Fibroblast of upper back skin (primary cell): ENCODE measurements around the gene CNIH3.

Experiments used
- DNase-seq: peaks from one replicate; pipeline ENCODE4 v3.0.0-alpha.2; 2013

CNIH3 gene

DNA sequence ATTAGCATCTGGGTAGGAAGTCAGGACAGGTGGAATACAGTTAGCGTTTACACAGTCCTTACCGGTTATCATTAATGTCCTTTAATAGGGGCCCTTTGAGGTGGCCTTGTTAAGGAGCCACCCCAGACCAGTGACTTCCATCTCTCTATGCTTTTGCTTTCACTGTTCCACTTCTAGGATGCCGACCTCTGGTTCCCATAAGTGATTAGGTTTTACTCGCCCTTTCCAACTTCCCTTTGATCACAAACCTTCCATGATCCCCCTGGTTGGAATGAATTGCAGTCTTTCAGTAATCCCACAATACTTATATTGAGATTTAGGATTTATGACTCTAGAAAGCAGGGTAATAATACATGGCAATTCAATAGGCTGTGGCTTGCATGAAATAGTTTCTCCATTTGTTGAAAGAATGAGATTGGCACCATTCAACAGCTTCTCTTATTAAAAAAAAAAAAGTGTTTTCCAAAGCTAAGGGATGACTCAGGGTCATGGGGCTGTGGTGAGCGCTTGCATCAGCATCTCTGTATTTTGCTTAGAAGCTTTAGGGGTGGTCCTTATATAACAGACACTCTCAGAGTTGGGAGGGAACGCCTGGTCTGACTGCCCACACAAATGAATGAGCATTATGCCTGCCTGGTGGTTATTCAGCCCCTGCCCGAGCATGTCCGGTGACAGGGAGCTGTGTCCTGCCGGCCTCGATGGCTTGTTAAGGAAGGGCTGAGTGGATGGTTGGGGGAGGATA is 110.5 kb downstream of the CNIH3 start:
- peak; percentile 97 for DNase-seq

DNA sequence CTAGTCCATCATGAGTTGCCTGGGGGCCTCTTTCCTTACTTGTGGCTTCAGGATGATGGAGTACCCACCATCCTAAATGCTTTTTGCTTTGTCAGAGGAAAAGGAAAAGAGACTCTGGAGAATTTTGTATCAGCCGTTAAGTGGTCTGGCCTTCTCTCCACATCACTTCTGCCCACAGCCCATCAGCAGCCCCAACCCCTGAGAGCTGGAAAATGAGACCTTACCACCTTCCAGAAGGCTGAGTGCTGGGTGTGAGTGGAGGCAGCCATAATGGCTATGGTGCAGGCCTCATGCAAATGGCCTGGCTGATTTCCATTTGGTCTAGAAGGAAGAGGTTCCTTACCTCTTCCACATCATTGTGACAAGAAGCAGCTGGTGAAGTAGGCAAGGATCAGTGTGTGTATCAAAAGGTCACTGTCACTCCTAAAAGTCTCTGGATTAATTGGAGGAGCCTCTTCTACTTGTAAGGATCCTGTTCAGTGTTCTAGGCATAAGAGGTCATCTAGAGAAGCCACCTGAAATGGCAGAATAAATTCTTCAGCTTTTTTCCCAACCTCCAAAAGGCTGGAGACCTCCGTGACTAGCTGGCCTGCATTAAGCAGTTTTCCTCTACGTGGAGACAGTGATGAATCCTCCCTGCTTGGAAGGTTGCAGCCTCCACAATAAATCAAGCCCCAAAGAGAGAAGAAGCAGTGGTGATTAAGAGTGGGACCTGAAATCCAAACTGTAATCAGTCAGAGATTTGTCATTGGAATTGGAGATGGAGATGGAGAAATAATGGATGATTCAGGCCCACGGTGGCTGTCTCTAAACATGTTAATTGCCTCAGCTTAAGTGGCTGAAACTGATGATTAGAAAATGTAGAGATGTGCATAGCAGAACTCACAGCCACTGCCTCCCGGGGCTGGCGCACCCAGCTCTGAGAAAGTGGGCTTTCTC is 111.5 kb downstream of the CNIH3 start:
- peak; percentile 91 for DNase-seq

DNA sequence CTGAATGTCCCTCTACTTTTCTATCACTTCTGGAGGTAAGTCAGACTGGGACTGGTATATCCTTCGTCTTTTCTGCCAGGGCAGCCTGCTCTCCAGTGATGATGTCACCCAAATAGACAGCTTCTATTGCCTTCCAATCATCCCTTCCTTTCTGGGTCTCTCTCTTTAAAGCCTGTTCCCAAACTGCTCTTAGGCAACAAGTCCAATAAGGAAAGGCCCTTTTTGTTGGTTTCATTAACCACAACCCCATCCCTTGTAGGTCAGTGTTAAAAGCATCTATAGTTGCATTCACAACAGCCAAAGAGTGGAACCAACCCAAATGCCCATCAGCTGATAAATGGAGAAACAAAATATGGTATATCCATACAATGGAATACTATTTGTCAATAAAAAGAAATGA is 114.4 kb downstream of the CNIH3 start:
- DNase-seq: peak; percentile 25

DNA sequence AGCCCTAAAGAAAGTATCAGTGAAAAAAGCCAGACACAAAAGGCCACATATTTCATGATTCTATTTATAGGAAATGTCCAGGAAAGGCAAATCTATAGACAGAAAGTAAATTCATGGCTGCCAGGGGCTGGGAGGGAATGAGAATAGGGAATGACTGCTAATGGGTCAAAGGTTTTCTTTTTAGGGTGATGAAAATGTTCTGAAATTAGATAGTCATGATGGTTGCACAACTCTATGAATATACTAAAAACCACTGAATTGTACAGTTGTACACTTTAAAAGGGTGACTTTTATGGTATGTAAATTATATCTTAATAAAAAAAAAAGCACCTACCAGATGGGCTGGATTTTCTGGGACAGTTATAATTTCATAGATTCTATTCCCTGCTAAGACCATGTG is 114.8 kb downstream of the CNIH3 start:
- DNase-seq: peak; percentile 79

DNA sequence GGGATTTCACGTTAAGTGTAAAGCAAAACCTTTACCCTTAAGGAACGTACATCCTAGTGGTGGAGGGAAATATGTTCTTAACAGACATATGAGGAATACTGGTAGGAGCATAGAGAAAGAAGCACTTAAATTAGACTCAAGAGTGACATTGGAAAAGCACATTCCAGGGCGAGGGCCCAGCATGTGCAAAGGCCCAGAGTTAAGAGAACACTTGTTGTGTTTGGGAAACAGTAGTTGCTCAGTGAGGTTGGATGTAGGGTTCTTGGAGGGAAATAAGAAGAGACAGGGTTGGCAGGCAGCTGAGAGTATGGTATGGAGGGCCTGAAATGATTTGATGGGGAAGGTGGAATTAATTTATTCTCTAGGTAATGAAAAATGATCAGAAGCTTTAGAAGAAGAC is 115.5 kb downstream of the CNIH3 start:
- no peak for DNase-seq

DNA sequence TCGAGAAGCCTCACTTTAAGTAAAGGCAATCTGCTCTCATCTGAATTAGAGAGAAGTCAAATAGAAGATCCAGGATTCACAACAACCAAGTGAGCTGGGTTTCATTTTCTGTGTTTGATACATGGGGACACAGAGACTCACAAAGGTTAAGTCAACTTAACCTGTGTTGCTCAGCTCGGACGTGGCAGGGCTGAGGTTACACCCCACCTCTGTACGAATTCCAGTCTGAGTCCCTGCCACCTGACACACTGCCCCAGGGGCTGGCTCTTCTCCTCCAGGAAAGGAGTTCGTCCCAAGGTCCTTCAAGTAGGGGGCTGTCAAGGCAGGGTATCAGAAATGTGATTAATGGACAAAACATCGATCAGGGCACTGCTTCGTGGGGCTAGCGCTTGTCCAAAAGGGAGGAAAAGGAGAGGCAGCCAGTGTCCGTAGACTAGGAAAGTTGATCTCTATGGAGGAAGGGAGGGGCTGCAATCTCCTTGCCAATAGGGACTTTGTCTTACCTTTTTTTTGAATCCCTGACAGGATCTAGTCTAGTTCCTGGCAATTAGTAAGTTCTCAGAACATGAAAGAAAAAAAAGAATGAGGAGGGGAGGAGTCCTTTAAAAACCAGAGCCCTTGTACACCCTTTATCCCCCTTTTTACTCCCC is 116.4 kb downstream of the CNIH3 start:
- DNase-seq: no peak

DNA sequence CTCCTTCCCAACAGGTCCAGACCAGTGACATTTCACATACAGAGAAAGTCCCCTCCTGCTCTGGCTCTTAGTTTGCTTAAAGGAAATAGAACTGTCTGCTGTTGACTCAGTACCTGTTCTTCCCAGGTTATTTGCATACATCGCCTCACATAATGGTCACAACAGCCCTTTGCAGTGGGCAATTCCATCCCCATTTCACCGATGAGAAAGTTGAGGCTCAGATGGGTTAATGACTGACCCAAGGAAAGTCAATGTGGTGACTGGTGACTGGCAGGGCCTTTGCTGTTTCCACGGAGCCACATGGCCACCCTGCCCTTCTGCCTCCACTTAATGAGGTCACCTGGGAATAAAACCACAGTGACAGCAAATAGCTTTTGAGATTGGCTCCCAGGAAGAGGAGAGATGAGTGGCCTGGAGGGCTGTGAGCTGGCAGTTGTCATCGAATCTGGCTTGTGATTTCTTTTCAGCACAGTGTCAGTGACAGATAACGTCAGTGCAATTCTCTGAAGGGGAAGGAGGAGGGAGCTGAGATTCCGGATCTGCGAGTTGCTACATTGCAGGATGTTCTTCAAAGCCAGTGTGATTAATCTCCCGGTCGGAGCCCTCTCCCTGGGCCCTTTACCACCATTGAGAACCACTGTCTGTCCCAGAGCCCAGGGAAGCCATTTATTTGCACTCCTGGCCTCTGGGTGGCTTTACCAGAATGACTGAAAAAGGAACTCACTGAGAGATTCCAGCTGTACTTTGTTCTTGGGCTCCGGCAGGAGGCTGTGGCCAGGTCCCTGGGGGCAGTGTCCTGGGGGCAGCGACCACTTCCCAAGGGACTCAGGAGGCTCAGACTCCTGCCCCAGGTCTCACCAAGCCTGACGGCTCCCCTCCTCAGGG is 117.2 kb downstream of the CNIH3 start:
- DNase-seq: peak; percentile 33

DNA sequence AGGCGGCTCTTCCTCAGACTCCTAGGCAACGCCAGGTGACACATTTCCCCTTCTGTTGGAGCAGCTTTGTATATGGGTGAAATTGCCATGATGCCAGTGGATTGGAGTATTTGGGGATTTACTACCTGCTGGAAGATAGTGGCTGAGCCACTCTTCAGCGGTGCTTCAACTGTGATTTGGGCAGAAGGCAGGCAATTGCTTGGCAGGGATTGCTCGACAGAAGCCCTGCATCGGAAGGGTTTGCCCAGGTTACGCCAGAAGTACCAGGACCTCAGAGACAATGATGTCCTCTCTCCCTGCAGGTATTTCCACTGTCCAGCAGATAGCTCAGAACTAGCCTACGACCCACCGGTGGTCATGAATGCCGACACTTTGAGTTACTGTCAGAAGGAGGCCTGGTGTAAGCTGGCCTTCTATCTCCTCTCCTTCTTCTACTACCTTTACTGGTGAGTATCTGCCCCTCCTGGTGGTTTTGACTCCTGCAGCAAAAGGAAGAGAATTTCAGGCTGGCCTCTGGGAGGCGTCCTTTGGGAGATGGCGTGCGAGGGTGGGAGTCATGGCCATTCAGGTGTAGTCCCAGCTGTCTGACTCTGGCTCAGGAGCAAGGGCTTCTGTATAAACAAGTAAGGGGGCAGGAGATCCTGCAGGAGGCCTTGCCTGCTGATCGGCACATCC is 118.3 kb downstream of the CNIH3 start:
- no peak for DNase-seq

DNA sequence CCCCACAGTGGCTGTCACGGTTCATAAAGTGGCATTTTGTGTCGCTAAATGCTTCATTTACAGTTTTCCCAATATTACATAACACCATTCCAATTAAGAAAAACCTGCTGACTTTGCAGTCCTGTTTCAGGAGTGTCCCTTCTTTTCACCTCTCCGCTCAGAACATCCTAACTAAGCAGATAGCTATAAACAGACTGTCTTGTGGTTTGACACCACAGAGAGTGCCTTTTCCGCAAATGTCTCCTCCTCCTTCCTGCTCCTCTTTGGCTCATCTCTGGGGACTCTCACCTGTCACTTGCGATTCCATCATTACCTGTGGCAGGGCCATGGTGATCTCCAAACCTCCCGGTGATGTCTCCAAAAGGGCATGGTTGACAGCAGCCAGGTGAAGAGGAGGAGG is 119.0 kb downstream of the CNIH3 start:
- DNase-seq: no peak

DNA sequence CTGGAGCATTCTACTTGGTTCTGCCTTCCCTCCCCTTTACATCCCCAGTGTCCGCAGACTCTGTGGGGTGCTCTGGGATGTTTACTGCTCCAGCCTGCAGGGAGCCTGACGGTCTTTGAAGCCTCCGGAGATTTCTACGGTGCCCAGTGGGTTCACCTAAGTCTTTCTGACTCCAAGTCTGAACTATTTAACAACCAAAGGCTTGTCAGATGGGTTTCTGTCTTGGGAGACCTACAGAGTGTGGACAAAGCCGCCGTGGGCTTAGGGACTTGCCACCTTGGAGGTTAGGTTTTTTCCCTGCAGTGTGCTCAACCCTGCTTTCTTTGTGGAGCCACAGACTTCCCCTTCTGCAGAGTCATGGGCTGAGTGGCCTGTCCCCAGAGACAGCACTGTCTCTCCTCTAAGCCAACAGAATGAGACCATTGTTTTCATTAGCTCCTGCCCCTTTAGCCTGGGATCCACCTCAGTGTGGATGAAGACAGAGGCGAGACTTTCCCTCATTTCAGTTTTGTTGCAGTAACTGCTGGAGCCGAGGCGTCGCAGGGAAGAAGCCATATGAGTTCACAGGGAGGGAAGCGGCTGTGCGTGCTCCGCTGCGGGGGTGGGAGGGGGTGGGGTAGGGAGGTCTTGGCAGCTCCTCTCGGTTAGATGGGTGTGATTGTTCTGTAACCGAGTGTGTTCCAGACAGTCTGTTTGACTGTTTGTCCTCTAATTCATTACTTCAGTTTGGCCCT is 120.7 kb downstream of the CNIH3 start:
- peak; percentile 64 for DNase-seq

DNA sequence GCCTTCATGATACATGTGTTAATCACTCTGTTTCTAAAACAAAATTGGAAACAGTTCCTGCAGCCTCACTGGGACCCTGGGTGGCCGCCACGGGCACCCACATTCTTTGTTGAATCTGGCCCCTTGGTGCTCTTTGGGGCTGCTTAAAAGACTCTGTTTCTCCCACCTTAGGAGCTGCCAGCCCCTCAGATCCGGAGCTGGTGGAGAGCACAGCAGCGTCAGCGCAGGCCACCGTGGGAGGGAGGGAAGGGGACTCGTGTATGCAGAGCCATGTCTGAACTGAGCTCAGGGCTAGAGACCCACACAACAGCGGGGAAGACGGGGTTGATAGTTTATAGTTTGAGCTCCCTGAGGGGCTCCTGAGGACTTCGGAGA is 121.2 kb downstream of the CNIH3 start:
- no peak for DNase-seq

DNA sequence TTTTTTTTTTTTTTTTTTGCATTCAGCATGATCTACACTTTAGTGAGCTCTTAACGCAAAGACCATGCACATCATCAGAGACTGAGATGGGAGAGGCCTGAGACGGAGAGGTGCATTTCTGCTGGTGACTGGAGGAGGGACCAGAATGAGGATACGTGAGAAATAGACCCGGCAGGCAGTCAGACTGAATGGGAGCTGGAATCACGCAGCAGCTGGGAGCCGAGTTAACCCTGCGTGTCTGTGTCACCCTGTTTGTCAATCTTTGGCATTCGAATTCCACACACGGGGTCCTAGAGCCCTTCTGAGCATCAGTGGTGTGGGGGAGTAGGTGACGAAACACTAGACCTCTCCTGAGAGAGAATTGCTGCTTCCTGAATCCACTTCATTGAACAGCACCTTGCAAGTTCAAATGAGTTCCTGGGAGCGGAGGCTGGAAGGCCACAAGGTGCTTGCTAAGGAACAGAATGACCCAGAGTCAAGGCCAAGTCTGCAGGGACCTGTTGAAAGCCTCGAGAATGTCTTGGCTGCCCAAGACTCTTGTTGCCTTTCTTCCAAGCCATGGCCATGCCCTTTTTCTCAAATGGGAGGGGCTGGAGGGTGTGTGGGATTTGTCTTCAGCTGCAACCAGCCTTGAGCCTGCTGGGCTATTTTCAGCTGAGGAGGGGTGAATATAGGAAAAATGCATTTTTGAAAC is 123.3 kb downstream of the CNIH3 start:
- no peak for DNase-seq

DNA sequence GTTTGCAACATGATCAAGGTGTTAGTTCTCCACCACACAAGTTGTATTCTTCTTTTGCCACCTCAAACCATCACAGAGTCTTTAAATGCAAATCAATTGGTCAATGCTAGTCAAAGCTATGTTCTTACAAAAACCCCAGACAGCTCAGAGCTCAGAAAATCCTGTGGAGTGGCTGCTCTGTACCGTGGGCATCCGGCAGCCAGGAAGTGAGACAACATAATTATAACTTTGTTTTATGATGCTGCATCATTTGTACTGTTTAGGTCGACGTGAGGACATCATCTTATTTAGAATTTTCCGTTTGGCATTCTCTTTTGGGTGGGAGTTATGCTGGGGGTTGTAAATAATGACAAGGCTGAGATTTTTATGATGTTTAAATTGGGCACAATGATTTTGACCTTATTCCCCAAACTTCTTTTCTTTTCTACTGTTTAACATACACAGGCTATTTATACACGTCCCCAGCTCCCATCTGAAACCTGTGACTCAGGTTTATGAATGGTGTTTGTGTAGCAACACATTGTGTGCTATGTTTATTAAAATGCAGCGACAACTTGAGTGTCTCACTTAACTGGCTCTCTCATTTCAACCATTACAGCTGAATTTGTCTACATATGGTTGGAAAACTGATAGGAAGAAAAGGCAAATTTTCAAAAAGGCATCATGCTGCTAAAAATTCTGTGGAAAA is 124.0 kb downstream of the CNIH3 start:
- no peak for DNase-seq

DNA sequence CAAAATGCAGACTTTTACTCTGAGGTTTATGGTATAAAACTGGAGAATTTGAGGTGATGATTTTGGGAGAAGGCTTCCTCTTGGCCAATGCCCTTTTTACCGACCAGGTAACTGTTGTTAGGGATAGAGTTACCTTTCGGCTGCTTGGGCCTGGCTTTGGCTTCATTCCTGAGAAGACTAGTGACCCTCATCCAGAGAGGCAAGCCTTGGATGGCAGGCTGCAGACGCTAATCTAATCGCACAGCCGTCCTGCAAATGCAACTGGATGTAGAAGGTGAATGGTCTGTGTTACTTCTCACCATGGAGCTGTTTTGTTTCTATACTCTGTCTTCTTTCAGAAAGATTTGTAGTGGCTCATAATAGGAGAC is 124.6 kb downstream of the CNIH3 start:
- no peak for DNase-seq

DNA sequence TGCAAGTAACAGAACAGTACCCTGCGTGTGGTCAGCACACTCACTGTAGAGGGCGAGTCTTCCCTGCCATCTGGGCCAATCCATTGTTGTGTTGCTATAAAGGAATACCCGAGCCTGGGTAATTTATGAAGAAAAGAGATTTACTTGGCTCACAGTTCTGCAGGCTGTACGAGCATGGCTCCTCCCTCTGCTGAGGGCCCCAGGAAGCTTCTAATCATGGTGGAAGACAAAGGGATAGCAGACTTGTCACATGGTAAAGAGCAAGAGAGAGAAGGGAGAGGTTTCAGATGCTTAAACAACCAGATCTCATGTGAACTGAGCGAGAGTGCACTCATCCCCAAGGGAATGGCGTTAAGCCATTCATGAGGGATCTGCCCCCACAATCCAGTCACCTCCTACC is 126.2 kb downstream of the CNIH3 start:
- no peak for DNase-seq

DNA sequence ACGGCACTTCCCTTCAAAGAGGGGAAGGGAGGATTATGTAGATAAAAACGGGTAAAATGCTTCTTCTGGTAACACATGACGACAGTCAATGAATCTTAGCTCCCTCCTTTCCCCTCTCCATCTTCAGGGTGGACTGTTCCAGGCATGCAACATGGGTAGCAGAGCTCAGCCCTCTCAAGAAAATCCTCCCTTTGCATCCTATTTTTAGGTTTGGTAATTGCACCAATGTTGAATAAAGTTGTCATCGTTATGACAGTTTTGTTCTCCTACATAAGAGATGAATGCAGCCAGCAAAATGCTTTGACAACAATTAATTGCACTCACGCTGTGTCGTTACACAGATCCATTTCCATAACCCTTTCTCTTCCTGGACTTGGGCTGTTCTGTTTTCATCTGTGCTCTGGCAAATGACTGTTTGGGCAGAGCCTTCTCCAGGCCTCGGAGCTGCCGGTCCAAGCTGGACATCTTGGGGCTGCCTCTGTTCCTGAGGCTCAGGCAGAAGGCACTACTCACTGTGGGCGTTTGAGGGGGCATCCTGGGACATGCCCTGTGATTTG is 127.6 kb downstream of the CNIH3 start:
- DNase-seq: no peak

DNA sequence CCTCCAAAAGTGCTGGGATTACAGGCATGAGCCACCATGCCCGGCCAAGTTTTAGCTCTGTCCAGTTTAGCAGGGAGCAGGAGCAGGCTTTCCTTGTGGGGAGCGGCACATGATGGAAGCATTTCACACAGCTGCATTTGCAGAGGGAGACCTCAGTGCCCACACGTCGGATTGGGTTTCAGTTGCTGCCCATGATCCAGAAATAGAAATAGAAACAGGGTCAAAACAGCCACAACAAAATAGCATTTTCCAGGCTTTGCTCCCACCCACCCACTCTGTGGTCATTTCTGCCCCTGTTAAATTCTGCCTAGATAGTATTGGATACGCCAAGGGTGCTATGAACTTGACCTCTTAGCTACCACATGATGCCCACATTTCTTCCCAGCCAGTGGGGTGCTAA is 128.4 kb downstream of the CNIH3 start:
- DNase-seq: no peak

DNA sequence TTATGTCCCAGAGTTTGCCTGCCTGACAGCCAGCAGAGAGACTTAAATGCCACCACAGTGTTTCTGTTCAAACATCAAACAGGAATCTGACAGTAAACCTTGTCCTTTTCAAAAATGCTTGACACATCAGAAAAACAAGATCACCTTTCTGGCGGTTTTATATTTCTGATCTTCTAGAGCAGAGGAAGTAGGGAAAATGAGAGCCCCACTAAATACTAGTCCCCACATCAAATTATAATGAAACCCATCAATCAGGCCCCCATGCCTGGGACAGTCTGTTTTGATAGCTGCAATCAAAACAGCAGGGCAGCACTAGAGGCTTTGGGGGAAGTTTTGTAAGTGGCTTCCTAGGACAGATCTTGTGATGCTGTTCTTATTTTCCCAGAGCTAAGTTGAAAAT is 129.3 kb downstream of the CNIH3 start:
- DNase-seq: no peak

DNA sequence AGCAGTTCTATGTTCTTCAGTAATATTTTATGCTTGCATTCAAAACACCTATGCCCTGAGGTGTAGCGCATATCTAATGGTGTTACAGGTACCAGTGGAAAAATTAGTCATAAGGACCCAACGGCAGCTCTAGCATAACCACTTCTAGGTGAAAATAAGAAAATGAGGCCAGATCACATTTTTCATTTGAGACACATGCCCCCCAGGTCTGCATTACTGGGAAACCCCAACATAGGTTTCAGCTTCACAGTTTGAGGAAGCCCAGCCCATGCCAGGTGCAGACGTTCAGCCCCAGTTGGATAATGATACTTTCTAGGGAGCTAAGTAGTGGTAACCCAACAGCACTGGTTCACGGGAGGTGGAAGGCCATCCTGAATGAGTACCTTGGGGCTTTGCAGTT is 129.8 kb downstream of the CNIH3 start:
- no peak for DNase-seq

DNA sequence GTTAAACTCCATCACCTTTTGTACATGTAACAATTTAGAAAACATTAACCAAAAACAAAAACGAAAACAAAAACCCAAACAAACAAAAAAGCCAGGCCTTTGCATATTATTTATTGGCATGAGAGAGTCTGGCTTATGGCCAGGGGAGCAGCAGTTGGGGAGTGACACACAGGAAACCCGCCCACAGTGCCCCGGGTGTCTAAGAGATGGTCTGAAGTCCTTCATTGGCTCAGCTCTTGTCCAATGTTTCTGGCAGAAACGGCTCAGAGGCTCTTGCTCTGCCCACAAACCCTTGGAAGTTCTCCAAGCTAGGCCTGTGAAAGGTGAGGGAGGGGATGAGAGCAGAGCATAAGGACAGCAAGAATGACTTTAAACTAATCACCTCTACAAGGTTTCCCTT is 131.5 kb downstream of the CNIH3 start:
- peak; percentile 47 for DNase-seq
